ENCODE measurements around the gene TAC4. TPM values are rescaled to one million over a fixed set of nuclear protein-coding genes. Genes with fewer than 3 reads are reported as not detected.

Gene TAC4
- not detected for total RNA-seq (ENCODE audit: unreplicated experiment)
- long read RNA-seq, result 0 reads

GRCh38 chr17:49848019-49848473 is at the start of gene TAC4:
Gene TAC4 (minus strand): TSS chr17:49848069. CDS start chr17:49848017, 52 bp downstream.
- no peak for TF ChIP-seq CTCF (IDR thresholded peaks at IDR 0.05; ENCODE audit: unreplicated experiment)
- DNase-seq (ENCODE audit: low spot score), result no peak
- H3K4me3 Mint-ChIP-seq (ENCODE audit: unreplicated experiment), result peak within 1 kb of the TSS; percentile 65
- H3K36me3 Mint-ChIP-seq (ENCODE audit: low read depth, unreplicated experiment), result peaks cover 10% of the 10 kb centered on the region
- peaks cover 16% of the 10 kb centered on the region for H3K27me3 Mint-ChIP-seq (ENCODE audit: unreplicated experiment)
- H3K4me1 Mint-ChIP-seq (ENCODE audit: unreplicated experiment), result peaks cover 17% of the 10 kb centered on the region
- no peaks in the 10 kb centered on the region for H3K9me3 Mint-ChIP-seq (ENCODE audit: unreplicated experiment)
- H3K27ac Mint-ChIP-seq (ENCODE audit: unreplicated experiment), result no peak within 1 kb of the TSS

GRCh38 chr17:49896860-49897259 is 49.0 kb upstream of the TAC4 start:
- Mint-ChIP-seq H3K4me3 (ENCODE audit: unreplicated experiment) (no peak overlapping the region), H3K36me3 (ENCODE audit: low read depth, unreplicated experiment) (no peaks in the 10 kb centered on the region), H3K4me1 (ENCODE audit: unreplicated experiment) (no peaks in the 10 kb centered on the region), H3K9me3 (ENCODE audit: unreplicated experiment) (no peaks in the 10 kb centered on the region), H3K27ac (ENCODE audit: unreplicated experiment) (no peak overlapping the region), H3K27me3 (ENCODE audit: unreplicated experiment) (peaks cover 18% of the 10 kb centered on the region)
- no peak for DNase-seq (ENCODE audit: low spot score)
- TF ChIP-seq CTCF (IDR thresholded peaks at IDR 0.05; ENCODE audit: unreplicated experiment), result no peak

GRCh38 chr17:49896222-49896621 is 48.4 kb upstream of the TAC4 start:
- TF ChIP-seq CTCF (IDR thresholded peaks at IDR 0.05; ENCODE audit: unreplicated experiment), result no peak
- Mint-ChIP-seq H3K27me3 (ENCODE audit: unreplicated experiment) (peaks cover 18% of the 10 kb centered on the region), H3K27ac (ENCODE audit: unreplicated experiment) (no peak overlapping the region), H3K36me3 (ENCODE audit: low read depth, unreplicated experiment) (no peaks in the 10 kb centered on the region), H3K4me3 (ENCODE audit: unreplicated experiment) (no peak overlapping the region), H3K4me1 (ENCODE audit: unreplicated experiment) (no peaks in the 10 kb centered on the region), H3K9me3 (ENCODE audit: unreplicated experiment) (no peaks in the 10 kb centered on the region)
- DNase-seq (ENCODE audit: low spot score), result no peak

- Mint-ChIP-seq H3K36me3 (ENCODE audit: low read depth, unreplicated experiment) (no peaks in the 10 kb centered on the region), H3K9me3 (ENCODE audit: unreplicated experiment) (no peaks in the 10 kb centered on the region), H3K27ac (ENCODE audit: unreplicated experiment) (no peak overlapping the region), H3K4me3 (ENCODE audit: unreplicated experiment) (no peak overlapping the region), H3K4me1 (ENCODE audit: unreplicated experiment) (no peaks in the 10 kb centered on the region), H3K27me3 (ENCODE audit: unreplicated experiment) (peaks cover 14% of the 10 kb centered on the region)
- no peak for DNase-seq (ENCODE audit: low spot score)
- no peak for TF ChIP-seq CTCF (IDR thresholded peaks at IDR 0.05; ENCODE audit: unreplicated experiment)
These were observed 47.9 kb upstream of the TAC4 start for GRCh38 chr17:49895812-49896211.

- H3K4me3 Mint-ChIP-seq (ENCODE audit: unreplicated experiment), result no peak overlapping the region
- no peak overlapping the region for H3K27ac Mint-ChIP-seq (ENCODE audit: unreplicated experiment)
- DNase-seq (ENCODE audit: low spot score), result no peak
- H3K36me3 Mint-ChIP-seq (ENCODE audit: low read depth, unreplicated experiment), result no peaks in the 10 kb centered on the region
- H3K27me3 Mint-ChIP-seq (ENCODE audit: unreplicated experiment), result peaks cover 11% of the 10 kb centered on the region
- H3K4me1 Mint-ChIP-seq (ENCODE audit: unreplicated experiment), result no peaks in the 10 kb centered on the region
- H3K9me3 Mint-ChIP-seq (ENCODE audit: unreplicated experiment), result no peaks in the 10 kb centered on the region
- TF ChIP-seq CTCF (IDR thresholded peaks at IDR 0.05; ENCODE audit: unreplicated experiment), result no peak
These were observed 46.9 kb upstream of the TAC4 start for GRCh38 chr17:49894761-49895160.
